HL-60 (cell line): ENCODE results near the gene MBD2.
"Not testable (repeated sequence)": the region's sequence is repeated elsewhere in the genome, so short reads cannot be mapped to it uniquely, and the experiment has no call there.

Source experiments
- DNase-seq, 2 experiments: peaks; one replicate each; pipeline ENCODE4 v3.0.0-alpha.2; 2010 to 2020; ENCODE audit warnings: low read depth in 1 of 2, low spot score in 1 of 2
- H3K27ac ChIP-seq: fragments of 250-450 bp; sonication (Bioruptor Pico); replicated peaks from 2 replicates; pipeline ENCODE4 v1.5.1; 2020; ENCODE audit warnings: mild to moderate bottlenecking, moderate library complexity
- H3K27me3 ChIP-seq: fragments of 250-450 bp; sonication (Bioruptor Pico); 2 replicates; pipeline ENCODE4 v1.5.1; 2021; ENCODE audit warnings: mild to moderate bottlenecking, moderate library complexity; ENCODE audit not compliant: insufficient read depth, poor library complexity, severe bottlenecking
- H3K4me3 ChIP-seq: replicated peaks from 2 replicates; pipeline ENCODE4 v1.5.1; 2011; ENCODE audit warnings: mild to moderate bottlenecking, control low read depth, low read length; ENCODE audit not compliant: insufficient read depth
- GABPA ChIP-seq: IDR thresholded peaks from 2 replicates; pipeline ENCODE4 v1.6.1; 2012; ENCODE audit warnings: low read depth
- POLR2AphosphoS5 ChIP-seq: IDR thresholded peaks from 2 replicates; pipeline ENCODE4 v1.6.1; 2012; ENCODE audit warnings: low read depth
- SPI1 ChIP-seq: IDR thresholded peaks from 2 replicates; pipeline ENCODE4 v1.6.1; 2012; ENCODE audit warnings: low read depth, mild to moderate bottlenecking, borderline replicate concordance
- TF ChIP-seq, protein P1 (sequence below): IDR thresholded peaks from 2 replicates; pipeline ENCODE4 v1.6.1; 2012; ENCODE audit warnings: low read depth; ENCODE audit not compliant: insufficient replicate concordance
- TF ChIP-seq, protein P2 (sequence below): IDR thresholded peaks from one replicate; pipeline ENCODE4 v1.5.1; 2011; ENCODE audit warnings: low read length, control low read depth, inconsistent platforms; ENCODE audit not compliant: insufficient read depth

MBD2 gene

DNA sequence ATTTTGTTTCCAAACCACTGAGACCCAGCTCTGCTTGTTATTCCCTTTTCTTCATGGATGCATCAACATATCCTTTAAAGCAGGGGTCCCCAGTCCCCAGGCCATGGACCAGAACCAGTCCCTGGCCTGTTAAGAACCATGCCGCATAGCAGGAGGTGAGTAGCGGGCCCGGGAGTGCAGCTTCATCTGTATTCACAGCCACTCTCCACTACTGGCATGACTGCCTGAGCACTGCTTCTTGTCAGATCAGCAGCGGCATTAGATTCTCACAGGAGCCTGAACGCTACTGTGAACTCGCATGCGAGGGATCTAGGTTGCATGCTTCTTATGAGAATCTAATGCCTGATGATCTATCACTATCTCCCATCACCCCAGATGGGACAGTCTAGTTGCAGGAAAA, 43.2 kb upstream of the MBD2 start:
- DNase-seq, result no peak
- Histone ChIP-seq H3K27me3 (no peaks in the 10 kb centered on the region), H3K27ac (no peak overlapping the region), H3K4me3 (no peak overlapping the region)
- no peak for TF ChIP-seq SPI1
- no peak for TF ChIP-seq GABPA

DNA sequence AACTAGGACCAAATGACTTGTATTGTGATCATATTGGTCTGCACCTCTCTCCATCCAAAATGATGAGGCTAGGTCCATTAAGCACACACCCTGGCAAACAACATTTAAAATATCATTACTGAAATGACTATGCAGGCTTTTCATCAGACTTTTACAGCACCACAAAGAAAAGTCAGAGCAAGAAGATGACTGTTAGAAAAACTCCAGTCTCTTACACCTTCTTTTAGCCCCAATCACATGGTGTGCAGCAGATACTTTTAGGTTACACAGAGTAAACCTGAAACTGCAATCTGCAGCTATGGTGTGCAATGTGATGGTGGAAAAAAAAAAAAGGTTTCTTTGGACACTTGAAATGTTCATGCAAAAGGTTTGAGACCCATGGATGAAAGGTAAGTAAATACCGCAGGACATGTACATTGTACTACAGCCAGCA, 39.5 kb upstream of the MBD2 start:
- TF ChIP-seq, protein P1, sequence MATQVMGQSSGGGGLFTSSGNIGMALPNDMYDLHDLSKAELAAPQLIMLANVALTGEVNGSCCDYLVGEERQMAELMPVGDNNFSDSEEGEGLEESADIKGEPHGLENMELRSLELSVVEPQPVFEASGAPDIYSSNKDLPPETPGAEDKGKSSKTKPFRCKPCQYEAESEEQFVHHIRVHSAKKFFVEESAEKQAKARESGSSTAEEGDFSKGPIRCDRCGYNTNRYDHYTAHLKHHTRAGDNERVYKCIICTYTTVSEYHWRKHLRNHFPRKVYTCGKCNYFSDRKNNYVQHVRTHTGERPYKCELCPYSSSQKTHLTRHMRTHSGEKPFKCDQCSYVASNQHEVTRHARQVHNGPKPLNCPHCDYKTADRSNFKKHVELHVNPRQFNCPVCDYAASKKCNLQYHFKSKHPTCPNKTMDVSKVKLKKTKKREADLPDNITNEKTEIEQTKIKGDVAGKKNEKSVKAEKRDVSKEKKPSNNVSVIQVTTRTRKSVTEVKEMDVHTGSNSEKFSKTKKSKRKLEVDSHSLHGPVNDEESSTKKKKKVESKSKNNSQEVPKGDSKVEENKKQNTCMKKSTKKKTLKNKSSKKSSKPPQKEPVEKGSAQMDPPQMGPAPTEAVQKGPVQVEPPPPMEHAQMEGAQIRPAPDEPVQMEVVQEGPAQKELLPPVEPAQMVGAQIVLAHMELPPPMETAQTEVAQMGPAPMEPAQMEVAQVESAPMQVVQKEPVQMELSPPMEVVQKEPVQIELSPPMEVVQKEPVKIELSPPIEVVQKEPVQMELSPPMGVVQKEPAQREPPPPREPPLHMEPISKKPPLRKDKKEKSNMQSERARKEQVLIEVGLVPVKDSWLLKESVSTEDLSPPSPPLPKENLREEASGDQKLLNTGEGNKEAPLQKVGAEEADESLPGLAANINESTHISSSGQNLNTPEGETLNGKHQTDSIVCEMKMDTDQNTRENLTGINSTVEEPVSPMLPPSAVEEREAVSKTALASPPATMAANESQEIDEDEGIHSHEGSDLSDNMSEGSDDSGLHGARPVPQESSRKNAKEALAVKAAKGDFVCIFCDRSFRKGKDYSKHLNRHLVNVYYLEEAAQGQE, result no peak
- TF ChIP-seq, protein P2, sequence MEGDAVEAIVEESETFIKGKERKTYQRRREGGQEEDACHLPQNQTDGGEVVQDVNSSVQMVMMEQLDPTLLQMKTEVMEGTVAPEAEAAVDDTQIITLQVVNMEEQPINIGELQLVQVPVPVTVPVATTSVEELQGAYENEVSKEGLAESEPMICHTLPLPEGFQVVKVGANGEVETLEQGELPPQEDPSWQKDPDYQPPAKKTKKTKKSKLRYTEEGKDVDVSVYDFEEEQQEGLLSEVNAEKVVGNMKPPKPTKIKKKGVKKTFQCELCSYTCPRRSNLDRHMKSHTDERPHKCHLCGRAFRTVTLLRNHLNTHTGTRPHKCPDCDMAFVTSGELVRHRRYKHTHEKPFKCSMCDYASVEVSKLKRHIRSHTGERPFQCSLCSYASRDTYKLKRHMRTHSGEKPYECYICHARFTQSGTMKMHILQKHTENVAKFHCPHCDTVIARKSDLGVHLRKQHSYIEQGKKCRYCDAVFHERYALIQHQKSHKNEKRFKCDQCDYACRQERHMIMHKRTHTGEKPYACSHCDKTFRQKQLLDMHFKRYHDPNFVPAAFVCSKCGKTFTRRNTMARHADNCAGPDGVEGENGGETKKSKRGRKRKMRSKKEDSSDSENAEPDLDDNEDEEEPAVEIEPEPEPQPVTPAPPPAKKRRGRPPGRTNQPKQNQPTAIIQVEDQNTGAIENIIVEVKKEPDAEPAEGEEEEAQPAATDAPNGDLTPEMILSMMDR, result no peak
- no peak for TF ChIP-seq GABPA
- TF ChIP-seq SPI1, result no peak
- TF ChIP-seq POLR2AphosphoS5, result no peak

DNA sequence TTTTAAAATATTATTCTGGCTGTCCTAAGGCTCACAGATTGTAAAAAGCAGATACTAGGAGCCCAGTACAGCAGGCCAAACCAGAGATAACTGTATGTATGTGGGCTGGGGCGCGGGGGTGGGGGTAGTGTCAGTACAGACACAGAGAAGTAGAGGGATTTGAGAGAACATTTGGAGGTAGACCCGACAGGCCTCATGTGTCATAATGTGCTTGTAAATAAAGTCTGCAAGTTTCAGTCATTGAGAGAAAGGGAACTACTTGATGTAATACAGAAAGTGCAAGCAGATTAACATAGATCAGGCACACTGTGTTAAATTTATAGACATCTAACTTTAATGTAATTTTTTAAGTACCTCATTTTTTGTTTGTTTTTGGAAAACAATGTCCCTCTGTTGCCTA, 37.4 kb upstream of the MBD2 start:
- peak in 1 of 2 experiments; percentile 53 for DNase-seq
- TF ChIP-seq GABPA (no peak), SPI1 (no peak), POLR2AphosphoS5 (no peak)
- TF ChIP-seq, protein P2, result no peak
- TF ChIP-seq, protein P1, result no peak
- Histone ChIP-seq H3K27me3 (no peaks in the 10 kb centered on the region), H3K27ac (peak overlapping the region; percentile 64), H3K4me3 (no peak overlapping the region)

More for the DNA sequence above, 39.5 kb upstream of the MBD2 start:
- no peak for DNase-seq
- Histone ChIP-seq H3K27ac (no peak overlapping the region), H3K27me3 (no peaks in the 10 kb centered on the region), H3K4me3 (no peak overlapping the region)

DNA sequence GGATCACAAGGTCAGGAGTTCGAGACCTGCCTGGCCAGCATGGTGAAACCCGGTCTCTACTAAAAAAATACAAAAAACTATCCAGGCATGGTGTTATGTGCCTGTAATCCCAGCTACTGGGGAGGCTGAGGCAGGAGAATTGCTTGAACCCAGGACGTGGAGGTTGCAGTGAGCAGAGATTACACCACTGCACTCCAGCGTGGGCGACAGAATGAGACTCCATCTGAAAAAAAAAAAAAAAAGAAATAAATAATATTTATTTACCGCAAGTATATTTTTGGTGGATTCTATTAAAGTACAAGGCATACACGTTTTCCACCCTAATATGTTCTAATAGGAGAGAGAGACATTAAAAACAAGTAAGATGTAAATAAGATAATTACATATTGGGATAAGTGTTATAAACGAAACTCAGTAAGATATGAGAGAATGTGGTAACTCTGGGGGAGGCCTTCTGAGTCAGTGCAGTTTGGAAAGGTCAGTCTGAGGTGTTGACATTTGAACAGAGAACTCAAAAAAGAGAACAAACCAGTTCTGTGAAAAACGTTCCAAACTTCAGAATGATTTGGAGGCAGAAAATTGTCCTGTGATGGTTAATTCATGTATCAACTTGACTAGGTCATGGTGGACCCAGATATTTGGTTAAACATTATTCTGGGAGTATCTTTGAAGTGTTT, 36.1 kb upstream of the MBD2 start:
- TF ChIP-seq, protein P1, result no peak
- TF ChIP-seq GABPA (no peak), POLR2AphosphoS5 (no peak), SPI1 (no peak)
- TF ChIP-seq, protein P2, result no peak
- no peaks in the 10 kb centered on the region for H3K27me3 ChIP-seq
- DNase-seq, result peak in 1 of 2 experiments; percentile 84
- peak overlapping the region; percentile 64 for H3K27ac ChIP-seq
- H3K4me3 ChIP-seq, result no peak overlapping the region

DNA sequence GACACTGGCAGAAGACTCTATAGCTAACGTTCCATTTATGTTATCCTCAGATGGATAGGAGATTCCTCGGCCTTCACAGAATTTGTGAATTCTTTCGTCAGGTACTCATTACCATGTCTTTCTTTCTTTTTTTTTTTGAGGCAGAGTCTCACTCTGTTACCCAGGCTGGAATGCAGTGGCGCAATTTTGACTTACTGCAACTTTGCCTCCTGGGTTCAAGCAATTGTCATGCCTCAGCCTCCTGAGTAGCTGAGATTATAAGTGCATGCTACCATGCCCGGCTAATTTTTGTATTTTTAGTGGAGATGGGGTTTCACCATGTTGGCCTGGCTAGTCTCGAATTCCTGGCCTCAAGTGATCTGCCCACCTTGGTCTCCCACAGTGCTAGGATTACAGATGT, 33.3 kb upstream of the MBD2 start:
- not testable (repeated sequence) for H3K4me3 ChIP-seq, H3K27me3 ChIP-seq, DNase-seq
- peak overlapping the region; percentile 20 for H3K27ac ChIP-seq
